HG03108 (cell line): ENCODE results near the gene ACTR2.
"Not testable (repeated sequence)": the region's sequence is repeated elsewhere in the genome, so short reads cannot be mapped to it uniquely, and the experiment has no call there.

ENCODE experiments used
- ATAC-seq: cut with Tn5 transposase; IDR thresholded peaks from one replicate; pipeline ENCODE4 v1.9.1; 2021; ENCODE audit warnings: moderate library complexity; ENCODE audit not compliant: unreplicated experiment

ACTR2 gene

DNA sequence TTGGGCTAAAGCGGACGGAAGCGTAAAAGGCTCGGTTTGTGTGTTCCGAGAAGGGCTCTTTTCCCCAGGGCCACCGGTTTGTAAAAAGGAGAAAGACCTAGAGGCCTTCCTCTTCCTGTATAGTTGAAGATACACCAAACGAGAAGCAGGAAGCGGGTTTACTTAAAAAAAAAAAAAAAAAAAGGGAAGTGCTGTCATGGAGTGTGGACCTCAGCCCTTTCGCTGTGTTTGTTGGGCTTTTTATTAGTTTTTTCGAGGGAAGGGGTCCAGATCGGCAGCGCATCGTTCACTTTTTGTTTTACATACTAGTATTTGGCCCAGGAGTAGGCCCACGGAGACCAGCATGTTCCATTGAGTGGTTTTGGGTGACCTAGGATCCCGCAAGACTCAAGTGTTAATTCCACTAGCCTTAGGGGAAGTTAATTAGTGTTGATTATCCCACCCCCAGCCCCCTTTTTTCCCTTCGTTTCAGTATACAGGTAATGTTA is 676 bp downstream of the ACTR2 start:
- ATAC-seq: peak; percentile 33

DNA sequence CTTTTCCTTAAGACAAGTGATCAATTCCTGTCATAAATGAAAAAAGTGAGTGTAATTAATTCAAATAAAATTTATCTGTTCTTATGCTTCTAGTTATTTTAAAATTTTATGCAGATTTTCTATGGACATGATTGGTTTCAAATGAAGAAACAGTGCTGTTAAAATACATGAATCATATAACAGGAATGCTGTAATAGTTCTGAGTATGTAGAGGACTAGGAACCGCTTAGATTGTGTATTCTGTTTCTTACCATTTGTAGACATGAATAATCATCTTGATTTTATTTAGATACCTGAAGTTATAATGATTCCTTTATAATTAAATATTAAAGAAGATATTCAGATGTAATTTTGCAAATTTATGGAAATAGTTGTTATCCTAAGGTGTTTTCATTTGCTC is 3.5 kb downstream of the ACTR2 start:
- ATAC-seq: no peak

DNA sequence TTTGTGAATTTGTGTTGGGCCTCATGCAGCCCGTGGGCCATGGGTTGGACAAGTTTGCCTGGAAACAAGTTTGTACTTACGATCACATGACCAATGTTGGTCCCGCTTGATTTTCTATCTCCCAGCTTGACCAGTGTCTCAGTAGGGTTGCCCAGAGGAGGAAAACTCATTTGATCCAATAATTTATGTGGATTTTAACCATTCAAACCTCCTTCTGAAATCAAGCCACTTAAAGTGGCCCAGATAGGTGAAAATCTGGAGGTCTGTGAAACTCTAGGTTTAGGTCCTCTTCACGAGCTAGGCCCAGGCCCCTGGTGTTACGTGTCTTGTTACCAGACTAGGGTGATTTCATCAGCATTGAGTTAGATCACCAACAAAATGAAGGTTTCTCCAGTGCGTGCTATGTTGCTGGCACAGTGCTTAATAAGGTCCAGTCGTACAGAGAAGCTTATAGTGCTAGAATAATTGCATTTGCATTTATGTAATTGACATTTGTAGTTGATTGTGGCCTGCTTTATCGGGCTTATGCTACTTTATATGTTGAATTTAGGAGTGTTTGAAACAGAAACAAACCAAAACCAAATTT is 4.4 kb downstream of the ACTR2 start:
- ATAC-seq: no peak

DNA sequence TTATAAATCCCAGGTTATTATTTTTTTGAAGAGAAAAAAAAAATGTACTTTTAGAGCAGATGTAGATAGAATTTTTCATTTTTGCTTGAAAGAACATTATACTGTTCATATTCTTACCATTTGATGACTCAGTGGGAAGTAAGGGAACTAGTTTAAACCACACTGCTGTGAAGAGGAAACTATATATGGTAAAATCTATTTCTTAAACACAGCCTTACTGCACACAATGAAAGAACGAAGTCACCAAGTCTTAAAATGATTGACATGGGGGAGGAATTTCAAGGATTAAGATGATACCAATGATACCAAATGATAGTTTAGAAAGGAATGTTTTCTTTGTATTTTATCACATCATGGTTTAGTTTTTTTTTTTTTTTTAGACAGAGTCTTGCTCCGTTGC is 5.0 kb downstream of the ACTR2 start:
- no peak for ATAC-seq

DNA sequence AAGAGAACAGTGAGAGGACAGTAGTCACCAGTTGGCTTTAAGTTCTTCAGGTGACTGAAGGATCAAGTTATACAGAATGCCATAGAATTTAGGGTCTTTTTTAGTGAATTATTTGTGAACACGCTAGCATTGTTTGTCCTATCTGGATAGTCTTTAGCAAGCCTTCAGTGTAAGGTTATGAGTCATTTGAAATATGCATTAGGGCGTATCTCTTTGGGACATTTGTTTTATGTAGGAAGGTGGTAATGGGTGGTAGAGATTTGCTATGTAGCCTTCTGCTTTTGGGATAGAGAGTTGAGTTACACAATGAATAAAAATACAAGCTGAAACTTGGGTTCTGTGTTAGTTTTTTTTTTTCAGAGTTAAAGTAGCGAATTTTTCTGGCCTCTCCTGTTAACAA is 13.0 kb downstream of the ACTR2 start:
- no peak for ATAC-seq

DNA sequence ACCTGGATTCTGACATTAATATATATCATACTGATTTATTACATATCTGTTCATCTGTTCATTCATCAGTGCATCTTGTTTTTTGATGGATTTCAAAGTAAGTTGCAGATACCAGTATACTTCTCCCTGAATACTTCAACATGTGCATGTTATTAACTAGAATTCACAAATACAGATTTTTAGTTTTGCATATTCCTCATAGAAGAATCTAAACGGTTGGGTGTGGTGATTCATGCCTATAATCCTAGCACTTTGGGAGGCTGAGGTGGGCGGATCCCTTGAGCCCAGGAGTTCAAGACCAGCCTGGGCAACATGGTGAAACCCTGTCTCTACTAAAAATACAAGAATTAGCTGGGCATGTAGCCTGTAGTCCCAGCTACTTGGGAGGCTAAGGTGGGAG is 16.8 kb downstream of the ACTR2 start:
- ATAC-seq: not testable (repeated sequence)

DNA sequence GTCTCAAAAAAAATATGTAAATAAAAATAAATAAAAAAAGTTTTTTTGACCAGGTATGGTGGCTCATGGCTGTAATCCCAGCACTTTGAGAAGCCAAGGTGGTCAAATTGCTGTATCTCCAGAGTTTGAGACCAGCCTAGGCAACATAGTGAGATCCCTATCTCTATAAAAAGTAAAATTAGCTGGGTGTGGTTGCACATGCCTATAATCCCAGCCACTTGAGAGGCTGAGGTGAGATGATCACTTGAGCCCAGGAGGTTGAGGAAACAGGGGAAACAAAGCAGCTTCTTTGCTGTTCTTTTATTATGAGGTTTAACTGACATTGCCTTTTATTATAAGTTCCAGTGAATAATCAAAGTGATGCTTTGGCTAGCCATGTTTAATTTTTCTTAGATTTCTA is 25.0 kb downstream of the ACTR2 start:
- no peak for ATAC-seq

DNA sequence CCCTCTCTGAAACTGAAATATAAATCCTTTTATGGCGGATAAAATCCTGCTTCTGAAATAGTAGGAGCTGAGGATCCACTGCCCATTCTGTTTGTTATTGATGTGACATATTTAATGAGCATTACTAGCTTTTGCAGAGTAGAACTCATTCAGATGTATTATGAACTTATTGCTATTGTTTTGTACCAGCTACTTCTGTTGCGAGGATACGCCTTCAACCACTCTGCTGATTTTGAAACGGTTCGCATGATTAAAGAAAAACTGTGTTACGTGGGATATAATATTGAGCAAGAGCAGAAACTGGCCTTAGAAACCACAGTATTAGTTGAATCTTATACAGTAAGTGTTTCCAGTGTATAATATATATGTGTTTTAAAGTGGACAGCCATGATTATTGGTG is 27.7 kb downstream of the ACTR2 start:
- ATAC-seq: no peak

DNA sequence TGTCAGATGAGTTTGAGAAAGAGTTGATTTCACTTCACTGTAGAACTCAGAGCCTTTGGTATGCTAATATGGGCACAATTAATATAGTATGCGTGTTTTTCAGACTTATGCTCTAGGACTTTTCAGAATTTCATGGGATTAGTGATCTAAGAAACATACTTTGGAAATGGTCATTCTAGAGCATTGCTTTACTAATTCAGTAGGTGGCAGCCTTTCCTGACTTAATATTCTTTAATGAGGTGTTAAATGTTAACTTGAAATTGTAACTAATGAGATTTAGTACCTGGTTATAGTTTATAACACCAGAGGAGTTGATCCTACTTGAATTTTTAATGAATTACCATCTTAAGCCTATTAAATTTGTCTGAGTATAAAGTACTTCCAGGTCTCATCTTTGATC is 28.4 kb downstream of the ACTR2 start:
- no peak for ATAC-seq

DNA sequence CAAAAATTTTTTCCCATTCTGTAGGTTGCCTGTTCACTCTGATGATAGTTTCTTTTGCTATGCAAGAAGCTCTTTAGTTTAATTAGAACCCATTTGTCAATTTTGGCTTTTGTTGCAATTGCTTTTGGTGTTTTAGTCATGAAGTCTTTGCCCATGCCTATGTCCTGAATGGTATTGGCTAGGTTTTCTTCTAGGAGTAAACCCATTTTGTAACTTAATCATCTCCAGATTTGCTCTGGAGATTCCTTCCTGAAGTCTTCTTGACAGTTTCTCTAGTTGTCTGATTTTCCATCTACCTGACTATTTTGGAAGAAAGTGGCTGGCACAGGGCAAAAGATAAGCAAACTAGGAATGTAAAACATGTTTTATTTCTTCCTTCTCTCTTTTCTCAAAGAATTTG is 30.2 kb downstream of the ACTR2 start:
- ATAC-seq: not testable (repeated sequence)

DNA sequence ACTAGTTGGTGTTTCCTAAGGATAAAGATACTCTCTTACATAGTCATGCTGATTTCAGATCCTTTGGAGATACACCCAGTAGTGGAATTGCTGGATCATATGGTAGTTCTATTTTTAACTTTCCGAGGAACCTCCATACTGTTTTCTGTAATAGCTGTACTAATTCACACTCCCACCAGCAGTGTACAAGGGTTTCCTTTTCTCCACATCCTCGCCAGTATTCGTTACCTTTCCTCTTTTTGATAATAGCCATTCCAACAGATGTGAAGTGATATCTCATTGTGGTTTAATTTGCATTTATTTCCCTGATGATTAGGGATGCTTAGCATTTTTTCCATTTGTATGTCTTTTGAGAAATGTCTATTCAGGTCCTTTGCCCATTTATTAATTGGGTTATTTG is 34.0 kb downstream of the ACTR2 start:
- ATAC-seq: no peak

DNA sequence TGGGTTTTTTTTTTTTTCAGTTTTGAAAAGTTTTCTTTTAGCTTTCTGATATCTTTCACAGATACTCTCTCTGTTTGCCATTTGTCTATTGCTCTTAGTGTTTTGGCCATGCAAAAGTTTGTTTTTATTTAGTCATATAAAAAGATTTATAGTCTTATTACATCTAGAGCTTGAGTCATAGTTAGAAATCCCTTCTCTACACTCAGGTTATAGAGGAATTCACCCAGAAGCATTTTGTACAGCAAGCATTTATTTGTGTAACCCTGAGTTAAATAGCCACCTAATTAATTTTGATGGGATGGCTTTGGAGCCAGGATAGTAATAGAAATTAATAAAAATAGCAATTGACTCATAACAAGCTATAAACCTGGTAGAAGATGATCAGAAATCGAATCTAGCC is 35.6 kb downstream of the ACTR2 start:
- no peak for ATAC-seq

DNA sequence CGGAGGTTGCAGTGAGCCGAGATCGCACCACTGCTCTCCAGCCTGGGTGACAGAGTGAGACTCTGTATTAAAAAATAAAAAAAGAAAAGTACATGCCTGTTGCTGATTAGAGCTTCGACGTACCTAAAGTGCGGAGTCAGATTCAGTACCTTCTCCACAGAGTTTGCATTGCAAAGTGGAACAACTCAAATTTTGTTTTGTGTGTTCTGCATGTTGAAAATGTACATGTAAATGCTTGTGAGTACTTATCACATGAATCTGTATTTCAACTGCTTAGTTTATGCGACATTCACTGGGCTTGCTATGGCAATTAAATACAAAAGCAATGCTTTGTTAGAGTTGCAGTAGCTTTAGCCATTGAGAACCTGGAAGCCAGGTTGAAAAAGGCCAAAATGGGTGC is 36.4 kb downstream of the ACTR2 start:
- no peak for ATAC-seq

DNA sequence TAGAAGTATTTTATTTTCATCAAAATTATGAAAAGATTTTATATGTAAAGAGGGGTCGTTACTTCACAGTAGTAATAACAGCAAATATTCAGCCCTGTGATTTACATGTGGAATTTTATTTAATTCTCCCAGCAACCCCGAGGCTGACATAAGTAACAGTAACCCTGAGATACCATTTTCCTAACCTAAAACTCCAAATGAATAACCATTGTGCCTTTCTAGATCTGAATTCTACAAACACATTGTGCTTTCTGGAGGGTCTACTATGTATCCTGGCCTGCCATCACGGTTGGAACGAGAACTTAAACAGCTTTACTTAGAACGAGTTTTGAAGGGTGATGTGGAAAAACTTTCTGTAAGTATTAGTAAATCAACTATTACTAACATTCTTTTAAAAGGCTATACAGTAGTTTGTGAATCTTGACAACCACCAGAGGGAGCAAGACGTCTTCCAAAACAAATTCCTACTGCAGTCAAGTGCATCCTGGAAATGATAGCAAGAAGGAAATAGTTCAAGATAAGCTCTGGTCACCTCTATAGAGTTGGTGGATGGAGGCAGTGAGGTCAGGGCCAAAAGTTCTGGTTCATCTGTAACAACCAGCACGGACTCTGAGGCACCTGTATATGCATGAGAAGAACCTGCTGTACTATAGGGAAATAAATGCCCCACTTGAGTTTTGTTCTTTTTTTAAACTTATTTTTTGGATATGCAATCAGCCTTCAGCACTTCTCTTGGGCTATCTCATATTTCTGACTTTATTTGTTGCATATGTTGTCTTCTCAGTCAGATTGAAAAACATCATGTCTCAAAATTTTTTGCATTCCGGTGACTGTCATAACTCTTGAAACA is 37.4 kb downstream of the ACTR2 start:
- no peak for ATAC-seq

DNA sequence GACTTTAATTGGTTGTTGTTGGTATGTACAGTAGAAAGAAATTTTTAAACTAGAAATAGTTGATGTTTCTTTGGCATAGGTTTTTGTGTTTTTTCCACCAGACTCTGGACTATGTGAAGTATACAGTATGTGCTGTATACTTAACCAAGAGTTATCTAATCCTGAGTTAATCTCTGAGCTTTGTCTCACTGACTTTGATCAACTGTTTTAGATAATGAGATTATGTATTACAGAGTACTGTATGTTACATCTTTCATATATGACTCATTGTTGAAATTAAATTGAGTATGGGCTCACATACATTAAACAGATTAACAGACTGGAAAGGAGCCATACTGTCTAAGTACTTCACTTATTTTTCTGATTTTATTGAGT is 38.0 kb downstream of the ACTR2 start:
- ATAC-seq: no peak

DNA sequence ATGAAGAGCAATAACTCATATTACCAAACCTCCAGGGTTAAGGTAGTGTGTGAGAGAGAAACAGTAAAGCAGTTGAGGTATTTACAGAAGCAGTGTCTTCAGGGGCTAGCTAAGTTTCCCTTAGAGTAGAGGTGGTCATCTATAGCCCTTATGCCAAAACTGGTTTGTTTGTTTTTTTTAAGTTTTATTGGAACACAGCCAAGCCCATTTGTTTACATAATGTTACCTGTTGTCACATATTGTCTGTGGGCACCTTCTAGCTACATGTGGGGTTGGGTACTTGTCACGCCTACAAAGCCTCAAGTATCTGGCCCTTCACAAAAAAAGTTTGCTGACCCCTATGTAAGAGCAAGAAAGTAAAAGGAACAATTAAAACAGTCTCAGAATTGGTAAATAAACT is 39.4 kb downstream of the ACTR2 start:
- ATAC-seq: no peak

DNA sequence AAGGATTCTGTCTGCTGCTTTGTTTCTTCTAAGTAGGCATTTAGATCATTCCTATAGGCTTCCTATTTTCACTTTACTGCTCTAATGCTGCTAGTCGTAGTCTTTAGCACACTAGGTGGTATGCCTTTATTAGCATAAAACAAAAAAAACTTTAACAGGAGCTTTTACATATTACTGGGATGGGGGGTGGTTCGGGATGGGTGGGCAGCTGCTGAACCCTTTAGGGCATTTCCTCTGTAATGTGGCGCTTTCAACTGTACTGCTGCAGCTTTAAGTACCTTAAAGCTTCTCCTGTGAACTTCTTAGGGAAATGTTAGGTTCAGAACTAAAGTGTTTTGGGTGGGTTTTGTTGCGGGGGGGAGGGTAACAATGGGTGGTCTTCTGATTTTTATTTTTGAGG is 41.3 kb downstream of the ACTR2 start:
- ATAC-seq: no peak

DNA sequence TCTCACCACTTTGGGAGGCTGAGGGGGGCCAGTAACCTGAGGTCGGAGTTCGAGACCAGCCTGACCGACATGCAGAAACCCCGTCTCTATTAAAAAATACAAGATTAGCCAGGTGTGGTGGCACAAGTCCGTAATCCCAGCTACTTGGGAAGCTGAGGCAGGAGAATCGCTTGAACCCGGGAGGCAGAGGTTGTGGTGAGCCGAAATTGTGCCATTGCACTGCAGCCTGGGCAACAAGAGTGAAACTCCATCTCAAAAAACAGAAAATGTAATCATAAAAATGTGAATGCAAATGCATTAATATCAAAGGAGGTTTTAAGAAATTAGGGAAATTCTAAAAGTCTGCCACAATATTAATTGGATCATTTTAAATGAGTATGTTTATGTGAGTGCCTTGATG is 45.7 kb downstream of the ACTR2 start:
- ATAC-seq: no peak

DNA sequence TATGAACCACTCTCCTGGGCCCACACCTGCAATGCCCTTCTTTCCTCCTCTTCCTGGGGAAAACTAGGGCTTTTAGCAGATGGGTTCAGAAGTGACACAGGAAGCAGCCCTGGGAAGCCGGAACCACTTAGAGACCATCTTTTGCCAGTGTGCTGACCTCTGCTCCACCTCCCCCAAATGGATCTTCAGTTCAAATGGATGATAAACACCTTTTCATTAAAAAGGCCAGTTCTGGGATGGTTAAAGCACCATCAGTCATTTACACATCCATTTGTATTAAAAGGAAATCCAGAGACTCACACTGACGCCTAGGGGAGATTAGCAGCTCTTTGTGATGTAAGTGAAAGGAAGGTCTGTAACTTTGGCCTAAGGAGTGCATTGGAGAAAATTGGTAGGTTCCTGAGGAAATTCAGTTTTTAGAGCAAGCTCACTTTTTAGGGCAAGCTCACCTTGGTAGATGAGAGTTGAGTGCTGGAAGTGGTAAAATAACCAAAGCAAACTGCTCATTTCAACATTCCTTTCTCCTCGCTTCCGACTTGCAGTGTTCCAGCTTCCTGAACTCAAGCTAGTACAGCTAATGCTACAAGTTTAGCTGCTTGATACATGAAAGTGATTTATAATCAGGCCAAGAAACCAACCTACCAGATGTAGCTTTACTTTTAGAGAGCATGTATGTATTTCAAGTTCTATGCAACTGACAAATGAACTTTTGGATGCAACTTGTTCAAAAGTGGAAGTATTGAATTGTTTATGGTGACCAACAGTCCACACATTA is 47.7 kb downstream of the ACTR2 start:
- ATAC-seq: no peak

DNA sequence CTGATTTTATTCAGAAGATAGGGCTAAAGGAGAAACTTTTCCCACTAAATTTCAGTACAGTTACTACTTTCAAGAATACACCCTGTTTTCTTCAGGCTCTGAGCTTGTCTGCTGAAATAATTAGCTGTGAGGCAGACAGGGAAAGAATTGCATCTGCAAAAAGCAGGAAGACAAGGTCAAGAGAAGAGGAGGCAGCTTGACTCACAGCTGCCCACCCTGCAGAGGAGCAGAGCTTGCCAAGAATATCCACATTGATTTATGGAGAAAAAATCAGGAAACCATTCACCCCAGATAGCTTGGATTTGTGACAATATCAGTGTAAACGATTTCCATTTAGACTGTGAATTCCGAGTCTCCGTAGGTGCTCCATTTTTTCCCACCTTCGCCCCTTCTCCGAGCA is 49.0 kb downstream of the ACTR2 start:
- ATAC-seq: no peak

DNA sequence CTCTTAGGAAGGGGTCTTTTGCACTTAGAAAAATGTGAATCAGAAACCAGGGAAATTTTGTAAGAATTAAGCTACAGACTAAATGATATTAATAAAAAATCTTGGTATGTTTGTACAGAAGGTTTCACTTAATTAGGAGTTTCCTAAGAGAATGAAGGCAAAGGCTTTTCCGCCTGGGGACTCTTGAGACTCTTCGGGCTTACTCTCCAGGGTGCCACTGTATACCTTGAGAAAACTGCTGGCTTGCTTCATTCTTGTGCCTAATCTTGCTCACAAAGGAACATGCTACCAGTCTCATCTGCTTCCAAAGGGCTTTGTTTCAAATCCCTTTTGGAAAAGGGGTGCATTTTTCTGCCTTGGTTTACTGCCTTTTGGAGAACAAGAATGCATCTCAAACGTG is 49.5 kb downstream of the ACTR2 start:
- no peak for ATAC-seq
